ENCODE data around the gene PPP4R4. TPM values are rescaled to one million over a fixed set of nuclear protein-coding genes. Genes with fewer than 3 reads are reported as not detected.
A peak's percentile ranks its signal among the peaks of the same experiment; 100 is the strongest.

Gene PPP4R4
- polyA plus RNA-seq, 1 of the 3 experiments (the other 2 are of a cell fraction), result 2.5 TPM

- Histone ChIP-seq H3K9ac (no peak overlapping the region; the same call in 1 of the 2 replicates), H3K4me2 (peak overlapping the region; percentile 65; the same call in 1 of the 2 replicates), H3K36me3 (replicated peaks in 1 of 2; ENCODE audit: control insufficient read depth in 1 of 2, insufficient read depth in 2 of 2, low read length in 1 of 2) (peaks cover 0 to 6% of the 10 kb centered on the region in 2 experiments), H3K9me3 (peaks cover 9% of the 10 kb centered on the region), H3K4me3 (ENCODE audit: low read depth in 2 of 2, low read length in 1 of 2) (no peak overlapping the region), H3F3A (replicated peaks; ENCODE audit: insufficient read depth) (peaks cover 31% of the 10 kb centered on the region), H3K27ac (ENCODE audit: low read depth in 2 of 2, low read length in 1 of 2) (peak overlapping the region; percentile 43 to 58; a peak in 3 of 4 replicates), H4K20me1 (ENCODE audit: insufficient read depth) (no peaks in the 10 kb centered on the region), H3K27me3 (ENCODE audit: insufficient read depth) (no peaks in the 10 kb centered on the region), H3K4me1 (ENCODE audit: control insufficient read depth in 1 of 2, insufficient read depth in 2 of 2, low read depth in 1 of 2, low read length in 1 of 2) (peaks cover 3 to 15% of the 10 kb centered on the region in 2 experiments; a peak in 3 of 4 replicates), H2AFZ (ENCODE audit: low read depth) (peak overlapping the region; percentile 1; the same call in 1 of the 2 replicates), H3K9me2 (no peaks in the 10 kb centered on the region), H3K79me2 (ENCODE audit: insufficient read depth) (no peaks in the 10 kb centered on the region)
- ChIA-PET POLR2A (no interaction called here), CTCF (no interaction called here)
- peak; percentile 9 for DNase-seq
- TF ChIP-seq MXI1 (IDR thresholded peaks at IDR 0.05; ENCODE audit: low read depth, low read length) (no peak), GATA2 (CRISPR knock-in tag; IDR thresholded peaks at IDR 0.05) (peak; percentile 30; the same call in 1 of the 2 replicates), FOXM1 (IDR thresholded peaks at IDR 0.05; ENCODE audit: low read depth) (no peak), TAF1 (IDR thresholded peaks at IDR 0.05; ENCODE audit: borderline replicate concordance, low read depth, low read length) (no peak)
- WGBS (ENCODE audit: low lambda C conversion rate), result 6% methylated on average over 2 of the region's 2 CpGs
Measured at GRCh38 chr14:94225460-94226378, 51.6 kb downstream of the PPP4R4 start.

- peaks cover 5% of the 10 kb centered on the region for H3K9me3 ChIP-seq
- H3F3A ChIP-seq (replicated peaks; ENCODE audit: insufficient read depth), result peaks cover 18% of the 10 kb centered on the region
- TF ChIP-seq EP300 (IDR thresholded peaks at IDR 0.05; ENCODE audit: borderline replicate concordance in 1 of 2, low read depth in 1 of 2, low read length in 1 of 2) (peak in 1 of 2 experiments; percentile 31; a peak in 1 of 4 replicates), FOSL2 (IDR thresholded peaks at IDR 0.05; ENCODE audit: borderline replicate concordance, low read depth) (peak; percentile 51; the same call in 1 of the 2 replicates), JUND (IDR thresholded peaks at IDR 0.05) (peak; percentile 51), ELF1 (IDR thresholded peaks at IDR 0.05) (no peak), GATA2 (CRISPR knock-in tag; IDR thresholded peaks at IDR 0.05) (no peak), TEAD4 (IDR thresholded peaks at IDR 0.05; ENCODE audit: borderline replicate concordance, insufficient read depth) (peak; percentile 77), FOXJ3 (CRISPR knock-in tag; IDR thresholded peaks at IDR 0.05) (no peak), NFIC (IDR thresholded peaks at IDR 0.05; ENCODE audit: borderline replicate concordance) (peak; percentile 92), TCF12 (IDR thresholded peaks at IDR 0.05) (peak; percentile 62)
- ChIA-PET CTCF (no interaction called here), POLR2A (no interaction called here)
- peak overlapping the region; percentile 58 to 60; a peak in 3 of 4 replicates for H3K27ac ChIP-seq (ENCODE audit: low read depth in 2 of 2, low read length in 1 of 2)
- H3K27me3 ChIP-seq (ENCODE audit: insufficient read depth), result no peaks in the 10 kb centered on the region
- DNase-seq, result no peak
- peak overlapping the region; percentile 7; the same call in 1 of the 2 replicates for H2AFZ ChIP-seq (ENCODE audit: low read depth)
- peaks cover 3 to 15% of the 10 kb centered on the region in 2 experiments; a peak in 3 of 4 replicates for H3K4me1 ChIP-seq (ENCODE audit: control insufficient read depth in 1 of 2, insufficient read depth in 2 of 2, low read depth in 1 of 2, low read length in 1 of 2)
- H4K20me1 ChIP-seq (ENCODE audit: insufficient read depth), result no peaks in the 10 kb centered on the region
- peak overlapping the region; percentile 36; the same call in 1 of the 2 replicates for H3K9ac ChIP-seq
- H3K4me2 ChIP-seq, result peak overlapping the region; percentile 65
- H3K79me2 ChIP-seq (ENCODE audit: insufficient read depth), result no peaks in the 10 kb centered on the region
- WGBS (ENCODE audit: low lambda C conversion rate), result 6% methylated on average over 4 of the region's 4 CpGs
- peak overlapping the region; percentile 35 to 36; a peak in 3 of 4 replicates for H3K4me3 ChIP-seq (ENCODE audit: low read depth in 2 of 2, low read length in 1 of 2)
- peaks cover 0 to 8% of the 10 kb centered on the region in 2 experiments for H3K36me3 ChIP-seq (replicated peaks in 1 of 2; ENCODE audit: control insufficient read depth in 1 of 2, insufficient read depth in 2 of 2, low read length in 1 of 2)
- H3K9me2 ChIP-seq, result no peaks in the 10 kb centered on the region
Measured at GRCh38 chr14:94227029-94227428, 52.9 kb downstream of the PPP4R4 start.
